HEK293 (cell line): ENCODE data around the gene PRKG1.

ENCODE experiments used
- CTCF ChIA-PET: fragments of 350-600 bp; formaldehyde crosslinking; extraction: SDS; loops from one replicate; lab custom pipeline; 2021; ENCODE audit warnings: antibody characterized with exemption; lab: Yijun Ruan, JAX
- POLR2A ChIA-PET: fragments of 300-600 bp; formaldehyde crosslinking; extraction: SDS; loops from one replicate; lab custom pipeline; 2020; ENCODE audit warnings: antibody characterized with exemption, inconsistent platforms; lab: Yijun Ruan, JAX
- H3K27ac ChIP-seq: fragments of 200-500 bp; sonication (Bioruptor generic); 2 replicates; pipeline ENCODE4 v1.5.1; 2014; ENCODE audit warnings: low read depth, low read length, control low read depth, inconsistent platforms; ENCODE audit errors: extremely low read depth
- H3K36me3 ChIP-seq, 2 experiments: fragments of 200-500 bp in 1 of 2; sonication (Bioruptor generic) in 1 of 2; 1 replicate in 1 of 2; 2 replicates in 1 of 2; pipeline ENCODE4 v1.5.1; 2014 to 2017; ENCODE audit warnings: inconsistent platforms in 2 of 2, low read length in 2 of 2; ENCODE audit not compliant: control insufficient read depth in 2 of 2, insufficient read depth in 1 of 2
- H3K4me1 ChIP-seq: fragments of 200-500 bp; sonication (Bioruptor generic); 2 replicates; pipeline ENCODE4 v1.5.1; 2014; ENCODE audit warnings: mild to moderate bottlenecking, low read length, inconsistent platforms; ENCODE audit not compliant: control insufficient read depth, insufficient read depth
- H3K4me3 ChIP-seq: 2 replicates; pipeline ENCODE4 v1.5.1; 2011; ENCODE audit warnings: low read depth, mild to moderate bottlenecking, control low read depth, low read length, moderate library complexity
- H3K9me3 ChIP-seq: fragments of 200-500 bp; sonication (Bioruptor generic); 2 replicates; pipeline ENCODE4 v1.5.1; 2014; ENCODE audit warnings: low read depth, low read length, inconsistent platforms; ENCODE audit not compliant: control insufficient read depth, insufficient read depth
- BCL11B ChIP-seq: fragments of 450-650 bp; formaldehyde crosslinking; IDR thresholded peaks from 2 replicates; pipeline ENCODE4 v1.5.1; 2016; ENCODE audit warnings: low read depth, missing biosample characterization, missing genetic modification characterization
- CTCF ChIP-seq: fragments of 450-650 bp; formaldehyde crosslinking; IDR thresholded peaks from 2 replicates; pipeline ENCODE4 v1.5.1; 2016; ENCODE audit warnings: missing biosample characterization, missing genetic modification characterization
- GFI1B ChIP-seq: fragments of 450-650 bp; formaldehyde crosslinking; IDR thresholded peaks from 2 replicates; pipeline ENCODE4 v1.5.1; 2016; ENCODE audit warnings: missing biosample characterization, missing genetic modification characterization
- GLIS2 ChIP-seq: fragments of 450-650 bp; formaldehyde crosslinking; IDR thresholded peaks from 2 replicates; pipeline ENCODE4 v1.5.1; 2016; ENCODE audit warnings: missing biosample characterization, missing genetic modification characterization
- KLF1 ChIP-seq: fragments of 450-650 bp; formaldehyde crosslinking; IDR thresholded peaks from 2 replicates; pipeline ENCODE4 v1.5.1; 2016; ENCODE audit warnings: missing biosample characterization, missing genetic modification characterization
- PATZ1 ChIP-seq: fragments of 450-650 bp; formaldehyde crosslinking; IDR thresholded peaks from 2 replicates; pipeline ENCODE4 v1.5.1; 2016; ENCODE audit warnings: missing biosample characterization, missing genetic modification characterization
- PRDM4 ChIP-seq: fragments of 450-650 bp; formaldehyde crosslinking; IDR thresholded peaks from 2 replicates; pipeline ENCODE4 v1.5.1; 2017; ENCODE audit warnings: missing biosample characterization, missing genetic modification characterization
- SCRT1 ChIP-seq: fragments of 450-650 bp; formaldehyde crosslinking; IDR thresholded peaks from 2 replicates; pipeline ENCODE4 v1.5.1; 2016; ENCODE audit warnings: missing biosample characterization, missing genetic modification characterization, borderline replicate concordance
- ZBTB7A ChIP-seq: fragments of 450-650 bp; formaldehyde crosslinking; IDR thresholded peaks from 2 replicates; pipeline ENCODE4 v1.5.1; 2016; ENCODE audit warnings: low read depth, missing biosample characterization, missing genetic modification characterization
- ZNF10 ChIP-seq: fragments of 450-650 bp; formaldehyde crosslinking; IDR thresholded peaks from 2 replicates; pipeline ENCODE4 v1.5.1; 2017; ENCODE audit warnings: missing biosample characterization, missing genetic modification characterization
- ZNF112 ChIP-seq: fragments of 450-650 bp; formaldehyde crosslinking; IDR thresholded peaks from 2 replicates; pipeline ENCODE4 v1.5.0; 2017; ENCODE audit warnings: missing biosample characterization, missing genetic modification characterization
- ZNF114 ChIP-seq: fragments of 450-650 bp; formaldehyde crosslinking; IDR thresholded peaks from 2 replicates; pipeline ENCODE4 v1.5.0; 2017; ENCODE audit warnings: missing biosample characterization, missing genetic modification characterization
- ZNF157 ChIP-seq: fragments of 450-650 bp; formaldehyde crosslinking; IDR thresholded peaks from 2 replicates; pipeline ENCODE4 v1.5.1; 2016; ENCODE audit warnings: missing biosample characterization, missing genetic modification characterization
- ZNF16 ChIP-seq: fragments of 450-650 bp; formaldehyde crosslinking; IDR thresholded peaks from 2 replicates; pipeline ENCODE4 v1.5.1; 2016; ENCODE audit warnings: low read depth, missing biosample characterization, missing genetic modification characterization
- ZNF184 ChIP-seq: fragments of 450-650 bp; IDR thresholded peaks from 2 replicates; pipeline ENCODE4 v1.5.1; 2018; ENCODE audit warnings: missing biosample characterization, mild to moderate bottlenecking, missing genetic modification characterization
- ZNF26 ChIP-seq: fragments of 450-650 bp; formaldehyde crosslinking; IDR thresholded peaks from 2 replicates; pipeline ENCODE4 v1.5.1; 2016; ENCODE audit warnings: missing biosample characterization, missing genetic modification characterization
- ZNF341 ChIP-seq: fragments of 450-650 bp; formaldehyde crosslinking; IDR thresholded peaks from 2 replicates; pipeline ENCODE4; 2016; ENCODE audit warnings: low read depth, missing biosample characterization, missing genetic modification characterization
- ZNF354C ChIP-seq: fragments of 450-650 bp; formaldehyde crosslinking; IDR thresholded peaks from 2 replicates; pipeline ENCODE4 v1.5.1; 2016; ENCODE audit warnings: missing biosample characterization, missing genetic modification characterization, low read depth, borderline replicate concordance
- ZNF473 ChIP-seq: fragments of 450-650 bp; formaldehyde crosslinking; IDR thresholded peaks from 2 replicates; pipeline ENCODE4 v1.5.1; 2017; ENCODE audit warnings: missing biosample characterization, missing genetic modification characterization
- ZNF529 ChIP-seq: fragments of 450-650 bp; formaldehyde crosslinking; IDR thresholded peaks from 2 replicates; pipeline ENCODE4 v1.5.1; 2017; ENCODE audit warnings: missing genetic modification characterization, missing biosample characterization; ENCODE audit not compliant: insufficient replicate concordance
- ZNF561 ChIP-seq: fragments of 450-650 bp; IDR thresholded peaks from 2 replicates; pipeline ENCODE4 v1.5.1; 2018; ENCODE audit warnings: missing biosample characterization, missing genetic modification characterization, borderline replicate concordance
- ZNF585B ChIP-seq: fragments of 450-650 bp; formaldehyde crosslinking; IDR thresholded peaks from 2 replicates; pipeline ENCODE4 v1.5.1; 2016; ENCODE audit warnings: missing biosample characterization, missing genetic modification characterization
- ZNF623 ChIP-seq: fragments of 450-650 bp; formaldehyde crosslinking; IDR thresholded peaks from 2 replicates; pipeline ENCODE4 v1.5.1; 2016; ENCODE audit warnings: missing biosample characterization, missing genetic modification characterization
- ZNF701 ChIP-seq: fragments of 450-650 bp; formaldehyde crosslinking; IDR thresholded peaks from 2 replicates; pipeline ENCODE4 v1.5.1; 2016; ENCODE audit warnings: missing biosample characterization, missing genetic modification characterization
- ZNF76 ChIP-seq: fragments of 450-650 bp; formaldehyde crosslinking; IDR thresholded peaks from 2 replicates; pipeline ENCODE4; 2016; ENCODE audit warnings: low read depth, missing biosample characterization, missing genetic modification characterization, borderline replicate concordance

Gene PRKG1

GRCh38 chr10:51129946-51130544 lies 55.8 kb downstream of the PRKG1 start:
- Histone ChIP-seq H3K9me3 (no peaks in the 10 kb centered on the region), H3K27ac (no peak overlapping the region), H3K4me3 (no peak overlapping the region), H3K36me3 (no peaks in the 10 kb centered on the region), H3K4me1 (no peaks in the 10 kb centered on the region; the same call in 1 of the 2 replicates)
- TF ChIP-seq ZNF529 (tag by site-specific recombination) (no peak), ZNF701 (tag by site-specific recombination) (no peak), ZNF112 (tag by site-specific recombination) (no peak), ZNF184 (no peak), PATZ1 (tag by site-specific recombination) (no peak), ZNF473 (tag by site-specific recombination) (no peak)
- ChIA-PET POLR2A (no interaction called here), CTCF (interaction anchor here (0.6 kb wide), 1 partner anchor 14 kb away, joined by 5 read pairs; no protein-coding TSS in a partner anchor)

- no peaks in the 10 kb centered on the region for H3K9me3 ChIP-seq
- no peaks in the 10 kb centered on the region for H3K36me3 ChIP-seq
- POLR2A ChIA-PET, result no interaction called here
- H3K4me1 ChIP-seq, result no peaks in the 10 kb centered on the region
- CTCF ChIA-PET, result no interaction called here
- H3K27ac ChIP-seq, result no peak overlapping the region
- H3K4me3 ChIP-seq, result no peak overlapping the region
- no peak for TF ChIP-seq PRDM4
- TF ChIP-seq ZNF157, result no peak
- no peak for TF ChIP-seq ZNF114 (tag by site-specific recombination)
- TF ChIP-seq BCL11B (tag by site-specific recombination), result no peak
- TF ChIP-seq ZNF341 (tag by site-specific recombination), result no peak
- no peak for TF ChIP-seq CTCF (tag by site-specific recombination)
- no peak for TF ChIP-seq ZNF26 (tag by site-specific recombination)
- no peak for TF ChIP-seq ZNF623
- TF ChIP-seq GFI1B (tag by site-specific recombination), result no peak
- no peak for TF ChIP-seq ZNF354C (tag by site-specific recombination)
- no peak for TF ChIP-seq ZNF76 (tag by site-specific recombination)
- TF ChIP-seq ZNF585B (tag by site-specific recombination), result no peak
- TF ChIP-seq SCRT1 (tag by site-specific recombination), result no peak
- TF ChIP-seq ZNF561, result no peak
- no peak for TF ChIP-seq ZNF10 (tag by site-specific recombination)
- no peak for TF ChIP-seq KLF1 (tag by site-specific recombination)
- TF ChIP-seq ZBTB7A (tag by site-specific recombination), result no peak
- no peak for TF ChIP-seq GLIS2 (tag by site-specific recombination)
- TF ChIP-seq ZNF16, result no peak
These were observed 63.7 kb downstream of the PRKG1 start for GRCh38 chr10:51137756-51138529.
